HepG2 (cell line): Measurements from ENCODE around the gene NPC1. TPM values are rescaled to one million over a fixed set of nuclear protein-coding genes. Genes with fewer than 3 reads are reported as not detected.
A peak's percentile ranks its signal among the peaks of the same experiment; 100 is the strongest.

ENCODE experiments used
- AGO2 ChIP-seq: fragments of 200-400 bp; formaldehyde crosslinking; optimal IDR thresholded peaks from 2 replicates; pipeline ENCODE3; 2017; ENCODE audit warnings: mild to moderate bottlenecking, low read depth, low read length, moderate library complexity
- CAMTA2 ChIP-seq: sonication (generic); formaldehyde crosslinking; IDR thresholded peaks from 2 replicates; pipeline ENCODE4 v1.4.0; 2020; ENCODE audit warnings: mild to moderate bottlenecking, missing genetic modification reagents, borderline replicate concordance
- ELF3 ChIP-seq: IDR thresholded peaks from 2 replicates; pipeline ENCODE4 v1.6.1; 2016; ENCODE audit warnings: missing genetic modification reagents, missing compliant biosample characterization
- KLF16 ChIP-seq, 2 experiments: sonication (generic) in 1 of 2; formaldehyde crosslinking in 1 of 2; IDR thresholded peaks; 2 replicates each; pipeline versions ENCODE4 v1.6.1 to v1.8.0; 2016 to 2023; ENCODE audit warnings: missing genetic modification reagents in 2 of 2, missing compliant biosample characterization in 1 of 2
- KLF9 ChIP-seq: IDR thresholded peaks from 2 replicates; pipeline ENCODE4 v1.6.1; 2016; ENCODE audit warnings: low read depth
- MIER3 ChIP-seq: IDR thresholded peaks from 2 replicates; pipeline ENCODE4 v1.6.1; 2016; ENCODE audit warnings: missing compliant biosample characterization, borderline replicate concordance
- RARG ChIP-seq: sonication (generic); formaldehyde crosslinking; IDR thresholded peaks from 2 replicates; pipeline ENCODE4 v1.4.0; 2020; ENCODE audit warnings: low read depth, mild to moderate bottlenecking, missing genetic modification reagents
- SIN3B ChIP-seq: fragments of 150-350 bp; IDR thresholded peaks from 2 replicates; pipeline ENCODE4 v1.6.1; 2014; ENCODE audit warnings: low read length
- SOX13 ChIP-seq, 3 experiments: fragments of 450-650 bp in 1 of 3; sonication (generic) in 1 of 3; formaldehyde crosslinking in 1 of 3; IDR thresholded peaks in 2 of 3; conservative IDR thresholded peaks in 1 of 3; 2 replicates each; pipeline versions ENCODE4 v1.5.0 to v1.6.1; 2016 to 2020; ENCODE audit warnings: antibody characterized with exemption in 1 of 3, mild to moderate bottlenecking in 1 of 3, missing compliant biosample characterization in 1 of 3, missing genetic modification reagents in 1 of 3, moderate library complexity in 1 of 3
- TP53 ChIP-seq: sonication (generic); formaldehyde crosslinking; conservative IDR thresholded peaks from 2 replicates; pipeline ENCODE4 v1.4.0; 2020; ENCODE audit warnings: missing genetic modification reagents
- TRIM24 ChIP-seq: sonication (generic); formaldehyde crosslinking; IDR thresholded peaks from 2 replicates; pipeline ENCODE4 v1.8.0; 2022; ENCODE audit warnings: mild to moderate bottlenecking, missing genetic modification reagents
- U2AF1 ChIP-seq: fragments of 200-400 bp; formaldehyde crosslinking; optimal IDR thresholded peaks from 2 replicates; pipeline ENCODE3; 2017; ENCODE audit warnings: mild to moderate bottlenecking, low read depth, low read length
- ZNF24 ChIP-seq: fragments of 450-650 bp; IDR thresholded peaks from 2 replicates; pipeline ENCODE4 v1.6.1; 2017; ENCODE audit warnings: antibody characterized with exemption, mild to moderate bottlenecking
- polyA plus RNA-seq, 8 experiments: library from polyadenylated mRNA; depleted of rRNA in 3 of 8; stranded (reverse) in 7 of 8; unstranded in 1 of 8; fragments of >200 nt; fragmentation: Illumina TruSeq in 4 of 8; extraction: Trizol in 4 of 8; gene quantifications; 2 replicates each; pipeline versions ENCODE4 v1.2.1 to v1.2.3, GENCODE V29; 2011 to 2016; ENCODE audit warnings: low read depth in 4 of 8, missing spikeins in 1 of 8, mixed read lengths in 1 of 8; ENCODE audit not compliant: insufficient read depth in 1 of 8
- total RNA-seq, 5 experiments: library from RNA; depleted of rRNA; stranded (reverse); fragments of >200 nt; fragmentation: Illumina TruSeq; extraction: Trizol; gene quantifications; 2 replicates each; pipeline ENCODE4 v1.2.3, GENCODE V29; 2016; ENCODE audit warnings: low read depth in 1 of 5
- TF ChIP-seq, protein P1 (sequence below): sonication (generic); formaldehyde crosslinking; IDR thresholded peaks from 2 replicates; pipeline ENCODE4 v1.5.0; 2020; ENCODE audit warnings: mild to moderate bottlenecking, missing genetic modification reagents, moderate library complexity
- TF ChIP-seq, protein P2 (sequence below): sonication (generic); formaldehyde crosslinking; IDR thresholded peaks from 2 replicates; pipeline ENCODE4 v1.5.1; 2020; ENCODE audit warnings: mild to moderate bottlenecking, missing genetic modification reagents, borderline replicate concordance
- TF ChIP-seq, protein P3 (sequence below): conservative IDR thresholded peaks from 2 replicates; pipeline ENCODE4 v1.6.1; 2018; ENCODE audit warnings: missing genetic modification reagents
- TF ChIP-seq, protein P4 (sequence below): IDR thresholded peaks from 2 replicates; pipeline ENCODE4 v1.6.1; 2016; ENCODE audit warnings: low read depth, control low read depth
- TF ChIP-seq, protein P5 (sequence below): IDR thresholded peaks from 2 replicates; pipeline ENCODE4 v1.6.1; 2016; ENCODE audit warnings: control low read depth
- TF ChIP-seq, protein P6 (sequence below): sonication (generic); formaldehyde crosslinking; IDR thresholded peaks from 2 replicates; pipeline ENCODE4 v1.4.0; 2020; ENCODE audit warnings: low read depth, mild to moderate bottlenecking, missing genetic modification reagents
- TF ChIP-seq, protein P7 (sequence below): sonication (generic); formaldehyde crosslinking; conservative IDR thresholded peaks from 2 replicates; pipeline ENCODE4 v1.5.0; 2020; ENCODE audit warnings: missing genetic modification reagents

The NPC1 gene
- total and polyA plus RNA-seq, 2 of the 13 experiments (the other 11 are each of a cell fraction or from before 2014, with no cell fraction given) = 46.5 to 114 TPM

DNA sequence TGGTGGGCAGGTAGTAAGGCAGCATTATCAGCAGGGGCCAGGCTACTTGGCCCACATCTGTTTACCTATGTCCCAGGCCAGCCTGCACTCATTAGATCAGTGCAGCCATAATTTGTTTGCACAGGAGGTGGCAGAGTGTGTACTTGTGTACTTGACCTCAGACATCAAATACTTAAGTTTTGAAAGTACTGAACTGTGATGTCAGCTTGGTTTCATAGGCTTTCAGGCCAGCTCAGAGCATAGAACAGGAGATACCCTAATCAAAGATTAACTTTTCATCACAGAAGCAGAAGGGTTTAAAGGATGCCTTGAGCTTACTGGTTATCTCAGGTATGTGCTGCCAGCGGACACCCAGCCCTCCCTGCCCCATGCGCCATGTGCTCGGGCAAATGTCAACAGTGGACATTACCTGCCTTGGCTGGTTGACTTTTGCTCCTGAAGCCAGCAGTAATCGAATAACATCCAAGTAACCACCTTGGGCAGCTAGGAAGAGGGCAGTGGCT lies 43.2 kb upstream of the NPC1 start (continued):
- TF ChIP-seq, protein P1, sequence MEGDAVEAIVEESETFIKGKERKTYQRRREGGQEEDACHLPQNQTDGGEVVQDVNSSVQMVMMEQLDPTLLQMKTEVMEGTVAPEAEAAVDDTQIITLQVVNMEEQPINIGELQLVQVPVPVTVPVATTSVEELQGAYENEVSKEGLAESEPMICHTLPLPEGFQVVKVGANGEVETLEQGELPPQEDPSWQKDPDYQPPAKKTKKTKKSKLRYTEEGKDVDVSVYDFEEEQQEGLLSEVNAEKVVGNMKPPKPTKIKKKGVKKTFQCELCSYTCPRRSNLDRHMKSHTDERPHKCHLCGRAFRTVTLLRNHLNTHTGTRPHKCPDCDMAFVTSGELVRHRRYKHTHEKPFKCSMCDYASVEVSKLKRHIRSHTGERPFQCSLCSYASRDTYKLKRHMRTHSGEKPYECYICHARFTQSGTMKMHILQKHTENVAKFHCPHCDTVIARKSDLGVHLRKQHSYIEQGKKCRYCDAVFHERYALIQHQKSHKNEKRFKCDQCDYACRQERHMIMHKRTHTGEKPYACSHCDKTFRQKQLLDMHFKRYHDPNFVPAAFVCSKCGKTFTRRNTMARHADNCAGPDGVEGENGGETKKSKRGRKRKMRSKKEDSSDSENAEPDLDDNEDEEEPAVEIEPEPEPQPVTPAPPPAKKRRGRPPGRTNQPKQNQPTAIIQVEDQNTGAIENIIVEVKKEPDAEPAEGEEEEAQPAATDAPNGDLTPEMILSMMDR (CRISPR knock-in tag) = no peak
- TF ChIP-seq AGO2 = no peak
- TF ChIP-seq U2AF1 = no peak
- 0 out of 4 replicates have a peak, but pooled peaks of 1 of the 2 experiments have one; percentile 38 for TF ChIP-seq KLF16 (CRISPR knock-in tag; IDR thresholded peaks at IDR 0.05)
- no peak for TF ChIP-seq TP53 (CRISPR knock-in tag)
- TF ChIP-seq ELF3 (CRISPR knock-in tag) = peak; percentile 11; the same call in 1 of the 2 replicates
- no peak for TF ChIP-seq ZNF24
- TF ChIP-seq, protein P2, sequence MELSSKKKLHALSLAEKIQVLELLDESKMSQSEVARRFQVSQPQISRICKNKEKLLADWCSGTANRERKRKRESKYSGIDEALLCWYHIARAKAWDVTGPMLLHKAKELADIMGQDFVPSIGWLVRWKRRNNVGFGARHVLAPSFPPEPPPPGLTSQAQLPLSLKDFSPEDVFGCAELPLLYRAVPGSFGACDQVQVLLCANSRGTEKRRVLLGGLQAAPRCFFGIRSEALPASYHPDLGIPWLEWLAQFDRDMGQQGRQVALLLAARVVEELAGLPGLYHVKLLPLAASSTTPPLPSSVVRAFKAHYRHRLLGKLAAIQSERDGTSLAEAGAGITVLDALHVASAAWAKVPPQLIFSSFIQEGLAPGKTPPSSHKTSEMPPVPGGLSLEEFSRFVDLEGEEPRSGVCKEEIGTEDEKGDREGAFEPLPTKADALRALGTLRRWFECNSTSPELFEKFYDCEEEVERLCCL = no peak
- TF ChIP-seq, protein P3, sequence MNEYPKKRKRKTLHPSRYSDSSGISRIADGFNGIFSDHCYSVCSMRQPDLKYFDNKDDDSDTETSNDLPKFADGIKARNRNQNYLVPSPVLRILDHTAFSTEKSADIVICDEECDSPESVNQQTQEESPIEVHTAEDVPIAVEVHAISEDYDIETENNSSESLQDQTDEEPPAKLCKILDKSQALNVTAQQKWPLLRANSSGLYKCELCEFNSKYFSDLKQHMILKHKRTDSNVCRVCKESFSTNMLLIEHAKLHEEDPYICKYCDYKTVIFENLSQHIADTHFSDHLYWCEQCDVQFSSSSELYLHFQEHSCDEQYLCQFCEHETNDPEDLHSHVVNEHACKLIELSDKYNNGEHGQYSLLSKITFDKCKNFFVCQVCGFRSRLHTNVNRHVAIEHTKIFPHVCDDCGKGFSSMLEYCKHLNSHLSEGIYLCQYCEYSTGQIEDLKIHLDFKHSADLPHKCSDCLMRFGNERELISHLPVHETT (CRISPR knock-in tag) = no peak
- TF ChIP-seq TRIM24 (CRISPR knock-in tag) = no peak
- no peak for TF ChIP-seq KLF9 (CRISPR knock-in tag)
- TF ChIP-seq RARG = no peak
- TF ChIP-seq, protein P4, sequence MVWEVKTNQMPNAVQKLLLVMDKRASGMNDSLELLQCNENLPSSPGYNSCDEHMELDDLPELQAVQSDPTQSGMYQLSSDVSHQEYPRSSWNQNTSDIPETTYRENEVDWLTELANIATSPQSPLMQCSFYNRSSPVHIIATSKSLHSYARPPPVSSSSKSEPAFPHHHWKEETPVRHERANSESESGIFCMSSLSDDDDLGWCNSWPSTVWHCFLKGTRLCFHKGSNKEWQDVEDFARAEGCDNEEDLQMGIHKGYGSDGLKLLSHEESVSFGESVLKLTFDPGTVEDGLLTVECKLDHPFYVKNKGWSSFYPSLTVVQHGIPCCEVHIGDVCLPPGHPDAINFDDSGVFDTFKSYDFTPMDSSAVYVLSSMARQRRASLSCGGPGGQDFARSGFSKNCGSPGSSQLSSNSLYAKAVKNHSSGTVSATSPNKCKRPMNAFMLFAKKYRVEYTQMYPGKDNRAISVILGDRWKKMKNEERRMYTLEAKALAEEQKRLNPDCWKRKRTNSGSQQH (CRISPR knock-in tag) = no peak; the same call in 1 of the 2 replicates
- TF ChIP-seq, protein P5, sequence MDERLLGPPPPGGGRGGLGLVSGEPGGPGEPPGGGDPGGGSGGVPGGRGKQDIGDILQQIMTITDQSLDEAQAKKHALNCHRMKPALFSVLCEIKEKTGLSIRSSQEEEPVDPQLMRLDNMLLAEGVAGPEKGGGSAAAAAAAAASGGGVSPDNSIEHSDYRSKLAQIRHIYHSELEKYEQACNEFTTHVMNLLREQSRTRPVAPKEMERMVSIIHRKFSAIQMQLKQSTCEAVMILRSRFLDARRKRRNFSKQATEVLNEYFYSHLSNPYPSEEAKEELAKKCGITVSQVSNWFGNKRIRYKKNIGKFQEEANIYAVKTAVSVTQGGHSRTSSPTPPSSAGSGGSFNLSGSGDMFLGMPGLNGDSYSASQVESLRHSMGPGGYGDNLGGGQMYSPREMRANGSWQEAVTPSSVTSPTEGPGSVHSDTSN (CRISPR knock-in tag) = no peak
- no peak for TF ChIP-seq SOX13 (IDR thresholded peaks at IDR 0.05)
- peak in 1 of 2 experiments; percentile 78; a peak in 2 of 4 replicates for TF ChIP-seq SOX13 (CRISPR knock-in tag; conservative IDR thresholded peaks at IDR 0.05 in 1 of 2, IDR thresholded peaks at IDR 0.05 in 1 of 2)
- TF ChIP-seq, protein P6, sequence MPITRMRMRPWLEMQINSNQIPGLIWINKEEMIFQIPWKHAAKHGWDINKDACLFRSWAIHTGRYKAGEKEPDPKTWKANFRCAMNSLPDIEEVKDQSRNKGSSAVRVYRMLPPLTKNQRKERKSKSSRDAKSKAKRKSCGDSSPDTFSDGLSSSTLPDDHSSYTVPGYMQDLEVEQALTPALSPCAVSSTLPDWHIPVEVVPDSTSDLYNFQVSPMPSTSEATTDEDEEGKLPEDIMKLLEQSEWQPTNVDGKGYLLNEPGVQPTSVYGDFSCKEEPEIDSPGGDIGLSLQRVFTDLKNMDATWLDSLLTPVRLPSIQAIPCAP (CRISPR knock-in tag) = no peak
- TF ChIP-seq SIN3B = no peak
- TF ChIP-seq MIER3 (CRISPR knock-in tag) = peak; percentile 51; the same call in 1 of the 2 replicates
- TF ChIP-seq, protein P7, sequence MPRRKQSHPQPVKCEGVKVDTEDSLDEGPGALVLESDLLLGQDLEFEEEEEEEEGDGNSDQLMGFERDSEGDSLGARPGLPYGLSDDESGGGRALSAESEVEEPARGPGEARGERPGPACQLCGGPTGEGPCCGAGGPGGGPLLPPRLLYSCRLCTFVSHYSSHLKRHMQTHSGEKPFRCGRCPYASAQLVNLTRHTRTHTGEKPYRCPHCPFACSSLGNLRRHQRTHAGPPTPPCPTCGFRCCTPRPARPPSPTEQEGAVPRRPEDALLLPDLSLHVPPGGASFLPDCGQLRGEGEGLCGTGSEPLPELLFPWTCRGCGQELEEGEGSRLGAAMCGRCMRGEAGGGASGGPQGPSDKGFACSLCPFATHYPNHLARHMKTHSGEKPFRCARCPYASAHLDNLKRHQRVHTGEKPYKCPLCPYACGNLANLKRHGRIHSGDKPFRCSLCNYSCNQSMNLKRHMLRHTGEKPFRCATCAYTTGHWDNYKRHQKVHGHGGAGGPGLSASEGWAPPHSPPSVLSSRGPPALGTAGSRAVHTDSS (CRISPR knock-in tag) = no peak
- TF ChIP-seq CAMTA2 (CRISPR knock-in tag) = no peak
